Posterior cingulate gyrus (tissue), 11 donors: ENCODE data around the gene HOXC13.

Source experiments
- DNase-seq, 10 donors: peaks; one replicate each; pipeline versions ENCODE4 v3.0.0 to v3.0.0-alpha.2; 2020 to 2021; ENCODE audit warnings: mixed read lengths in 3 of 10
- intact Hi-C: fragments of 100-400 bp; cut with DNase I; formaldehyde crosslinking; loops from one replicate; pipeline ENCODE4 v1.15.1; 2023

The HOXC13 gene

DNA sequence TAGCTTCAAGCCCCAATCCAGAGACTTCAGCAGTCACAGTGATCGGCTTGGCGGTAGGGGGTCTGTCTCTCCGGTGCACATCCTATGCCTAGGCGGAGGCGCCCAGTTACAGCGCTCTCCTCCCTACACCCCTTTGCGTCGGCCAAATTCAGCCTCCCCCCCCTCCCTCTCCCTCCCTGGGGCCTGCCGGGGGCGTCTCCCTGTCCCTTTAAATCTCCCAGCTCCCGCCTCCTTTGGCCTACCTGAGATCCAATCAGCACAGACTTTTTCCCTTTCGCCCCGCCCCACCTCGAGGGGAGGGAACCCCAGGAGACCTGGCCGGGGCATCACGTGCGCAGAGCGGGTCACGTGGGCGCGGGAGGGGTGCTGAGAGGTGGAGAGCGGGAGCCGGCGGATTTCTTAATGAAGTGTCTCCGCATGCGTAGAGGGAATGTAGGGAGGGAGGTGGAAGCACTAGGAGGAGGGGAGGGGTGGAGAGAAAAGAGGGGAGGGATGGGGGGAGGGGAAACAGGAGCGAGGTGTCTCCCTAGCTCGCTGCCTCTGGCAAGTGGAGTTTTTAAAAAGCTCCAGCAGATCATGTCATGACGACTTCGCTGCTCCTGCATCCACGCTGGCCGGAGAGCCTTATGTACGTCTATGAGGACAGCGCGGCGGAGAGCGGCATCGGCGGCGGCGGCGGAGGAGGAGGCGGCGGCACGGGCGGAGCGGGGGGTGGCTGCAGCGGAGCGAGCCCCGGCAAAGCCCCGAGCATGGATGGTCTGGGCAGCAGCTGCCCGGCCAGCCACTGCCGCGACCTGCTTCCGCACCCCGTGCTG is at the start of gene HOXC13:
Gene HOXC13, plus strand, starts transcription at position 506 of the 815 bp plus-strand sequence. Its CDS starts 76 bp downstream, at position 582.
- DNase-seq: no peak
- intact Hi-C loops: no loop called here

DNA sequence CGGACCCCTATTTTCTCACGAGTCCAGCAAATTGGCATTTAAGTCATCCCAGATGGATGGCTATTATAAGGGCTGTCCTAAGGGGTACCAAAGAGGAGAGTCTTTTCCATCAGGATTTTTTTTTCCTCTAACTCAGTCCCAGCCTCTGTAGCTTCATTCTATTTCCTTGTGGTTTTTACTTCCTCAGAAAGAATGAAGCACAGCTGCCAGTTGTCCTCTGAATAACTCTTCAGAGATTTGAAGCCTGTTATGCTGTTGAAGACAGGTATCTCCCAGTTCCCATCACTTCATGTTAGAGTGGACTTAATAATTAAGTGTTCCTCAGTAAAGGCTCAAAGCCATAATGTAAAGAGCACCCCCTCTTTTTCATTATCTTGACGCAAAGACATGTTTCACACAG is 48.5 kb upstream of the HOXC13 start:
- intact Hi-C loops: no loop called here
- no peak for DNase-seq

DNA sequence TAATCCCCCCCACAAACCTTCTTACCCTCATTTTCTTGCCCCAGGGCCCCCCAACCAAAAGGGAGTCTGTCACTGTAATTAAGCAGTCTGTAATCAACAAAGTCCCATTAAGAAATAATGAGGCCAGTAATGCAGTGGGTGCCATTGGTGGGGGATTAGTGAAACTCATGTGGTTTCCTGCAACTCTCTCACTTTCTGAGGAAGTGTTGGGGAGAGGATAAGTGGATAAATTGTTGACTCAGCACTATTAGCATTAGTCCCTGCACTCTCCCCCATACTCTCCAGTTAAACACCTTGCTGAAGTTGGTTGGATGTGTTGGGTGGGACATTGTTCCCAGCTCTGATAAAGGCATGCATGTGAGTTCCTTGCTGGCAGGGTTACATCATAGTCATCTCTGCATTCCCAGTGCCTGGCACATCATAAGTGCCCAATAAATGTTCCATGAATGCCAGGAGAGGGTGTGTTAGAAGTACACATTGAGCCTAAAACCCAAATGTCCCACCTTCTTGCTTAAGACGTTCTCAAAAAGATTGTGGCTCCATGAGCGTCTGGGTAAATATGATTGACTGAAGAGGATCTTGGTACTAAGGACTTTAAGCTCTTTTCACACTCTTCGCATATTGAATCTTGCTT is 45.8 kb upstream of the HOXC13 start:
- intact Hi-C loops: no loop called here
- no peak for DNase-seq

GRCh38 chr12:53899230-53899629 is 39.4 kb upstream of the HOXC13 start:
- DNase-seq: no peak
- intact Hi-C loops: no loop called here

DNA sequence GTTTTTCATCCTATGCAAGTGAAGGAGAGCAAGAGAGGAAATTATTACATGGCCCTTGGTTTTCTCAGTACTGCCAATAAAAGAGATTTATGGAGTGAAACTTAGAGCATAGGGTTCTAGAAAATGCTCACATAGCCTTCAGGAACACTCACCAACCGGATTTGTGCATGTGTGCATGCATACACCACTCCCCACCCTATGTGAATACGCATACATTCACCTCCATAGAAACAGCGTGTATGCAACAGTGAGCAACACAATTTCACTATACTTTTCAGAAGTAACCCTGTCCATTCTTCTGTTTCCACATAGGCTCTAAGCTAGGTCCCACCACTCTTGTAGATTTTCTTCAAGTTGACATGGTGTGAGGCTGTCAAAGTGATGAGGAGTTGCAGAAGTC is 31.5 kb upstream of the HOXC13 start:
- intact Hi-C loops: no loop called here
- no peak for DNase-seq

- intact Hi-C loops: no loop called here
- no peak for DNase-seq
Observed at GRCh38 chr12:53916788-53917655, 21.6 kb upstream of the HOXC13 start.

GRCh38 chr12:53924521-53925405 is 13.9 kb upstream of the HOXC13 start:
- DNase-seq: no peak
- intact Hi-C loops: no loop called here

- intact Hi-C loops: no loop called here
Observed at GRCh38 chr12:53927220-53928029, 11.2 kb upstream of the HOXC13 start.

DNA sequence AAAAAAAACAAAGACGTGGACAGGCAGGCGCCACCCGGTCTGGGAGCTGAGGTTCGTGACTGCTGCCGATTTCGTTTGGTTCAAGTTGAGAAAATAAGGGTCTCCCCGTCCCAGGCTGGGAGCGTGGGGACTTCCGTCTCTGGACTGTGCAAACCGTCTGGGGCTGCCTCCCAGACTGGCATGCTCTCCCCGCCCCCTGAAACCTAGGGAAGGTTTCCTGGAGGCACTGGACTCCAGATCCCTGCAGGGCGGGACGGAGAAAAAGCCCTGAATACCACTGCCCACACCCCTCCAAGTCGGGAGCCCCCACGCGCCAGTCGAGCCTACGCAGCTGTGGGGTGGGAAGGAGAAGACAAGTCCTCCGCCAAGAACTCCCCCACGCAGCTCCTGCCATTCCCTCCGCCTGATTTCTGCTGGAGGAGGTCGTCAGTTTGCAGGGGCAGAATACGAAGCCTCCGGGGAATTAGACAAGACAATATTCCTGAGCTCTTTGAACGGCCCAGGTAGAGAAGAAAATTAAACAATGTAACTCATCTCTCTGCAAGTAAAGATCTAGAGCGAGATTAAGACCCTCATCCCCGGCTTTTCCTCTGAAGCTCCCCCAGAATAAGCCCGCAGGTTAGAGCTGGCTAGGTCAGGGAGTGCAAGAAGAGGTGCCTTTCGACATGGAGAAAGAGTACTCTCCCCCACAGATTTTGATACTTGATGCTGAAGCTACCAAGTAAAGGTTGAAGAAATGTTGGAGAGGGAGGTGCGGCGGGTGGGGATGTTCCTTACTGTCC is 10.4 kb upstream of the HOXC13 start:
- intact Hi-C loops: no loop called here
- DNase-seq: no peak

More at GRCh38 chr12:53927220-53928029, 11.2 kb upstream of the HOXC13 start:
- DNase-seq: no peak

DNA sequence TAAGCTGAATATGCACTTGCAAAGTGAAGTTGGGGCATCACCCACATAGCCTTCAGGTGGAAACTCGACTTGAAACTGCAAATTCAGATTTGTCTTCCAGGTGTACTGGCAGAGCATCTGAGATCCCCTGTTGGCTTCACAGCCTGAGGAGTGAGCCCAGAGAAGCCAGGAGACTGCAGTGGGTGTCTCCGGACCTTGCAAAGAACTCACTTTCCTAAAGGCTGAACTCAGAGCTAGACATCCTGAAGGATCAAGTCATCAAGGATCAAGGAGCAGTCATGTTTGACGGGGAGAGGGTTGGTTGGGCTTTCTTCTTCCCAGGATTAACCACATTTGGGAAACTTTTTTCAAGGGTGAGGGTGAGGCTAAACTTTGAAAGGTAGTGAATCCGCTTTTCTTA is 9.1 kb upstream of the HOXC13 start:
- intact Hi-C loops: no loop called here
- no peak for DNase-seq

- no peak for DNase-seq
- intact Hi-C loops: no loop called here
Observed at GRCh38 chr12:53930591-53931255, 7.9 kb upstream of the HOXC13 start.

DNA sequence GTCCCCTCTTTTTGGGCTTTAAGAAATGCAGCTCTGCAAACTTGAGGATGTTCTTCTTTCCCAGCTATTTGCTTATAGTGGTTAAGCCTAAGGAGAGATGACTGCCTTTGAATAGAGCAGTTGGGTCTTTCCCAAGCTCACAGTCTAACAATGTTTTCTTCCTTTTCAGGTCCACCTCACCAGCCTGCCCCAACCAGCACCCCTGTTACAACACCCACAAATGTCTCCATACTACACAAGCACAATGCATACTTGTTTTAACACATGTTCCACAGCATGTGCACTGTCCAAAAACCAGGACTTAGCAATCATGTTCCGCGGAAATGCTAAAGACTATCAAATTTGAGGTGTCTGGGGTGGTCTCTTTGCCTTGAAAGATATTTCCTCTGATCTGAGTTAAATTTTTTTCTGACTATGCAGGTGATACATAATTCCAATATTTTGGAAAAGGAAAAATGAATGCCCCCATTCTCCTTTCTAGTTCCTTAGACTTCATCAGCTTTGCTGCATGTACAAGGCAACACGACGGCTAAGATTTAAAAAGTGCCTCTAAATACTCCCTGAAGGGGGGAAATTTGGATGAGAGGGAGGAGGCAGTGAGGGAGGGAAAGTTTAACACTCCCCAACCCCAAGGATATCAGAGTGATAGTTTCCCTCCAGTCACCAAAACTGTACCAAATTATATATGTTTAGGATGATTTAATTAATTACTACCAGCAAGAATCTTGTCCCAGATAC is 6.6 kb upstream of the HOXC13 start:
- intact Hi-C loops: no loop called here

DNA sequence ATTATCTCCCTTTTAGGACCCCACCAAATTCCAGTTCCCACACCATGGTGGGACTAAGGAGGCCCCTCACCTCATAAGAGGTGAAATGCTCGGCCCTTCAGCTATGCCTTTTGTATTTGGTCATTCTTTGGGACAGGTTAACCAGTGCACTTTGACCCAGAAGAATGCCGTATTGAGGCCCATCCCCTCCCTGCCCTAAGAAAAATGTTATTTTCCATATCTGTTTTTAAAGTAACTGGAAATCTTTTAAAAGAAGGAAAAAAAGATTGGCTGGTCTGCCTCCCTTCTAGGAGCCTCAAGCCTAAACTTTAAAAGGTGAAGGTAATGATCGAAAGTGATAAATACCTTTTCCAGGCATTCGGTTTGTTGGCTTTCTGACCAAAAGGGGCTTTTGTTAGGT is 5.7 kb upstream of the HOXC13 start:
- intact Hi-C loops: no loop called here

More for the DNA sequence above, 6.6 kb upstream of the HOXC13 start:
- DNase-seq: no peak

DNA sequence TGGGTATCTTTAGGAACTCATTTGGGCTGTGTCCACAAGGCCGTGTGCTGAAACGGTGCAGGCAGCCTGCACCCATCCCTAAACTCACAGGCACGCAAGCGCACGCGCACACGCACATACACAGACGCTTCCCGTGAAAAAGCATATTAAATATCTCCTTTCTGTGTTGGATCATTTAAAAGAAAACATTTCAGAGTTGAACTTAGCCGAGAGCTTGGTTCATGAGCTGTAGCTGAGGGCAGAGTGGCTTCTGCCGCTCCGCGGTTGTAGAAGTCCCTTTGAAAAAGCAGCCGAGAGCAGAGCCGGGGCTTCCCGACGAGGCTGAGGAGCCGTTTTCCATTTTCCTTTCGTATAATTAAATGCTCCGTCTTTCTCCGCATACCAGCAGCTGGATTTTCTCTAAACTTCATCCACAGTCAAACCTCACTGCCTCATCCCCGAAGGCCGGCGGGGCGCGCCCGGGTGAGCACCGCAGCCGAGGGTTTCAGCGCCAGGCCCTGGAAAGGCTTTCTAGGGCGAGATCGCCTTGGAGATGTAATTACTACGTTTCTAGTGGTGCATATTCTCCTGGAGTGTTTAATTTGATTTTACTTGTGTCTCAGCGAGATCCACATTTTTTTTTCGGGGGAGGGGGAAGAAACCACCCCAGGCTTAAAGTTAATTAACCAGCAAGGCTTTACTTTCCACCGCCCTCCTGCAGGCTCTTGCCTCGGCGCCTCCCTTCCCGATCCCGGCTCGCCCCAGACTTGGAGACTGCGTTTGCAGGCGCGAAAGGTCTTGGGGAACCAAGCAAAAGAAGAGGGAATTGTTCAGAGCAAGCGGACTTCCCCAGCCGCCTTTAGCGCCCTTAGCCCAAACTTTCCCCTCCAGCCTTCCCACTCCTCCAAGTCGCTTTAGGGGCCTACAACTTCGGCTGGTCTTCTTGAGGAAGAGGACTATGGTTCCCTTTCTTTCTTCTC is 3.0 kb upstream of the HOXC13 start:
- no peak for DNase-seq
- intact Hi-C loops: no loop called here

More for the DNA sequence above, 5.7 kb upstream of the HOXC13 start:
- no peak for DNase-seq

DNA sequence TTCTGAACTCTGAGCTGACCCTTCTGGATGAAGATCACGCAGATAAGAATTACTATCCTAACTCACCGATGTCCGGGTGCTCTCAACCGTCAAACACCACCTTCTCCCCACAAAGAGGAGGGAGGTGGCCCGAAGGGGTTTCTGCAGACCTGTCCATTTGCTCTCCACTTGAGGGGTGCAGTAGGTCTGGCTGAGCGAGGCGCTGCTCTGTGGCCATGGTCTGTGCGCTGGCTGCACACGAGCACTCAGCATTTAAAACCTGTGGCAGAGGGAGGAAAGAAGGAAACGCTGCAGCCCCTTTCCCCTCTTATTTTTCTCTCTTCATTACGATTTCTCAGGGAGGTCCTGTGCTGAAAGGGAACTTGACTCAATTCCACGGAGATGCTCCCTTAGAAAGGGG is 1.5 kb upstream of the HOXC13 start:
- intact Hi-C loops: no loop called here
- no peak for DNase-seq
